Right lobe of liver (tissue), 4 donors: Measurements from ENCODE around the gene MIPEP.

ENCODE experiments used
- POLR2A ChIP-seq: fragments of 450-650 bp; IDR thresholded peaks from one replicate; pipeline ENCODE4 v1.6.1; 2017; ENCODE audit warnings: antibody characterized with exemption, mild to moderate bottlenecking
- TF ChIP-seq, protein P1 (sequence below), 4 donors: fragments of 200-600 bp in 3 of 4; fragments of 450-650 bp in 1 of 4; IDR thresholded peaks; one replicate each; pipeline versions ENCODE4 v1.5.1 to v1.8.0; 2016 to 2022; ENCODE audit warnings: antibody characterized with exemption in 4 of 4, mild to moderate bottlenecking in 2 of 4
- donor health status: DM: no; HTN: no; CAD: no.
- donor health status: DM: no; HTN: no; CAD: no.
- donor health status: DM: no; HTN: yes; CAD: no.

DNA sequence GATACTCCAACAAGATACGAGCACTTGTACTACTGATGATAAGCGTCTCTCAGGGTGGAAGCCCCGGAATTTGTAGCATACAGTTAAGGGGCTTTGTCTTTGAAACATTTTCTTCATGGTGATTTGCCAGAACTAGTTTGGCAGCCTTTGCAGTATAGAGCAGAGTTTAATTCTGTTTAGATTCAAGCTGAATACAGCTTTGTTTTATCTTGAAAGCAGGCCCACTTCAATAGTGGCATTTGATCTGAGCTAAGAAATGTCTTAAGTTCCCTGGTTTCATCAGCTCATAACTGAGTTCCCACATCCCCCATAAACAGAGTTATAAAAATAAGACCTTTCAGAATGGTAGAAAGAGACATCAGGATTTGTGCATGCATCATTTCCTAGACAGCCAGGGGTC, 125.9 kb downstream of the MIPEP start:
- TF ChIP-seq, protein P1, sequence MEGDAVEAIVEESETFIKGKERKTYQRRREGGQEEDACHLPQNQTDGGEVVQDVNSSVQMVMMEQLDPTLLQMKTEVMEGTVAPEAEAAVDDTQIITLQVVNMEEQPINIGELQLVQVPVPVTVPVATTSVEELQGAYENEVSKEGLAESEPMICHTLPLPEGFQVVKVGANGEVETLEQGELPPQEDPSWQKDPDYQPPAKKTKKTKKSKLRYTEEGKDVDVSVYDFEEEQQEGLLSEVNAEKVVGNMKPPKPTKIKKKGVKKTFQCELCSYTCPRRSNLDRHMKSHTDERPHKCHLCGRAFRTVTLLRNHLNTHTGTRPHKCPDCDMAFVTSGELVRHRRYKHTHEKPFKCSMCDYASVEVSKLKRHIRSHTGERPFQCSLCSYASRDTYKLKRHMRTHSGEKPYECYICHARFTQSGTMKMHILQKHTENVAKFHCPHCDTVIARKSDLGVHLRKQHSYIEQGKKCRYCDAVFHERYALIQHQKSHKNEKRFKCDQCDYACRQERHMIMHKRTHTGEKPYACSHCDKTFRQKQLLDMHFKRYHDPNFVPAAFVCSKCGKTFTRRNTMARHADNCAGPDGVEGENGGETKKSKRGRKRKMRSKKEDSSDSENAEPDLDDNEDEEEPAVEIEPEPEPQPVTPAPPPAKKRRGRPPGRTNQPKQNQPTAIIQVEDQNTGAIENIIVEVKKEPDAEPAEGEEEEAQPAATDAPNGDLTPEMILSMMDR (IDR thresholded peaks at IDR 0.05): no peak
- TF ChIP-seq POLR2A: no peak
